ENCODE results near the gene CYP8B1. TPM values are rescaled to one million over a fixed set of nuclear protein-coding genes. Genes with fewer than 3 reads are reported as not detected.

CYP8B1 gene
- total and polyA plus RNA-seq, 7 experiments from 2014 or later = not detected

GRCh38 chr3:42830437-42831320 is 45.0 kb downstream of the CYP8B1 start:
- ChIA-PET CTCF (interaction anchor here (0.7 to 1.7 kb wide), 8 partner anchors 9 to 295 kb away, joined by 3 to 5 read pairs (median 3); partner anchors contain the start of gene HIGD1A), POLR2A (interaction anchor here (0.5 to 0.7 kb wide), 2 partner anchors 84 to 971 kb away, joined by 3 to 4 read pairs; no protein-coding TSS in a partner anchor)
- Mint-ChIP-seq H3K27ac (peak overlapping the region in 1 of 9 donors; percentile 6), H3K4me3 (no peak overlapping the region), H3K27me3 (peaks cover 0 to 24% (median 4%) of the 10 kb centered on the region in 5 donors), H3K4me1 (peaks cover 0 to 14% (median 5%) of the 10 kb centered on the region in 7 donors), H3K9me3 (no peaks in the 10 kb centered on the region), H3K36me3 (peaks cover 0 to 5% (median 0%) of the 10 kb centered on the region in 5 donors)
- peak in 5 of 9 donors; percentile 6 to 13 (median 7) for DNase-seq
- ATAC-seq = no peak
- Histone ChIP-seq H3K9me3 (ENCODE audit: control insufficient read depth in 2 of 3, low read length in 3 of 3) (no peaks in the 10 kb centered on the region), H3K4me1 (ENCODE audit: control insufficient read depth in 2 of 2, insufficient read depth in 2 of 2, low read length in 2 of 2) (no peaks in the 10 kb centered on the region), H3K27ac (ENCODE audit: low read depth, low read length) (no peak overlapping the region), H3K4me3 (ENCODE audit: low read length) (no peak overlapping the region), H3K27me3 (ENCODE audit: control insufficient read depth in 2 of 2, insufficient read depth in 2 of 2, low read length in 2 of 2) (no peaks in the 10 kb centered on the region), H3K36me3 (ENCODE audit: control insufficient read depth in 2 of 3, insufficient read depth in 3 of 3, low read length in 3 of 3) (no peaks in the 10 kb centered on the region)
- intact Hi-C loops (cut with micrococcal nuclease) = loop anchor here (1.0 to 5.0 kb wide), 5 partner anchors 26 to 1367 kb away; partner anchors contain the start of gene HIGD1A (in 2 of the 2)

GRCh38 chr3:42829628-42830436 is 45.8 kb downstream of the CYP8B1 start:
- intact Hi-C loops (cut with micrococcal nuclease) = loop anchor here (2.0 to 5.0 kb wide), 3 partner anchors 25 to 1367 kb away; partner anchors contain the start of gene HIGD1A (in 2 of the 2)
- H3K9me3 ChIP-seq (ENCODE audit: control insufficient read depth in 2 of 3, low read length in 3 of 3) = no peaks in the 10 kb centered on the region
- no peak for DNase-seq
- POLR2A ChIA-PET = no interaction called here
- H3K27me3 Mint-ChIP-seq = peaks cover 0 to 30% (median 0%) of the 10 kb centered on the region in 5 donors
- peaks cover 0 to 14% (median 5%) of the 10 kb centered on the region in 7 donors for H3K4me1 Mint-ChIP-seq
- no peak for ATAC-seq
- H3K4me3 ChIP-seq (ENCODE audit: low read length) = no peak overlapping the region
- H3K4me3 Mint-ChIP-seq = no peak overlapping the region
- H3K27me3 ChIP-seq (ENCODE audit: control insufficient read depth in 2 of 2, insufficient read depth in 2 of 2, low read length in 2 of 2) = no peaks in the 10 kb centered on the region
- no peaks in the 10 kb centered on the region for H3K4me1 ChIP-seq (ENCODE audit: control insufficient read depth in 2 of 2, insufficient read depth in 2 of 2, low read length in 2 of 2)
- CTCF ChIA-PET = interaction anchor here (1.0 to 1.2 kb wide), 2 partner anchors 12 to 48 kb away, joined by 3 read pairs; no protein-coding TSS in a partner anchor
- H3K27ac ChIP-seq (ENCODE audit: low read depth, low read length) = no peak overlapping the region
- no peaks in the 10 kb centered on the region for H3K9me3 Mint-ChIP-seq
- H3K36me3 ChIP-seq (ENCODE audit: control insufficient read depth in 2 of 3, insufficient read depth in 3 of 3, low read length in 3 of 3) = no peaks in the 10 kb centered on the region
- H3K27ac Mint-ChIP-seq = no peak overlapping the region
- peaks cover 0 to 5% (median 0%) of the 10 kb centered on the region in 5 donors for H3K36me3 Mint-ChIP-seq

- Mint-ChIP-seq H3K27me3 (peaks cover 0 to 30% (median 0%) of the 10 kb centered on the region in 5 donors), H3K4me3 (no peak overlapping the region), H3K27ac (no peak overlapping the region), H3K4me1 (peaks cover 0 to 14% (median 5%) of the 10 kb centered on the region in 7 donors), H3K9me3 (no peaks in the 10 kb centered on the region), H3K36me3 (peaks cover 0 to 5% (median 0%) of the 10 kb centered on the region in 5 donors)
- DNase-seq = no peak
- Histone ChIP-seq H3K27ac (ENCODE audit: low read depth, low read length) (no peak overlapping the region), H3K9me3 (ENCODE audit: control insufficient read depth in 2 of 3, low read length in 3 of 3) (no peaks in the 10 kb centered on the region), H3K4me3 (ENCODE audit: low read length) (no peak overlapping the region), H3K27me3 (ENCODE audit: control insufficient read depth in 2 of 2, insufficient read depth in 2 of 2, low read length in 2 of 2) (no peaks in the 10 kb centered on the region), H3K4me1 (ENCODE audit: control insufficient read depth in 2 of 2, insufficient read depth in 2 of 2, low read length in 2 of 2) (no peaks in the 10 kb centered on the region), H3K36me3 (ENCODE audit: control insufficient read depth in 2 of 3, insufficient read depth in 3 of 3, low read length in 3 of 3) (no peaks in the 10 kb centered on the region)
- CTCF ChIA-PET = interaction anchor here (0.5 to 1.2 kb wide), 4 partner anchors 12 to 857 kb away, joined by 3 to 7 read pairs (median 4); no protein-coding TSS in a partner anchor
- intact Hi-C loops (cut with micrococcal nuclease) = no loop called here
- POLR2A ChIA-PET = no interaction called here
- no peak for ATAC-seq
These were observed 46.5 kb downstream of the CYP8B1 start for GRCh38 chr3:42829083-42829627.

DNA sequence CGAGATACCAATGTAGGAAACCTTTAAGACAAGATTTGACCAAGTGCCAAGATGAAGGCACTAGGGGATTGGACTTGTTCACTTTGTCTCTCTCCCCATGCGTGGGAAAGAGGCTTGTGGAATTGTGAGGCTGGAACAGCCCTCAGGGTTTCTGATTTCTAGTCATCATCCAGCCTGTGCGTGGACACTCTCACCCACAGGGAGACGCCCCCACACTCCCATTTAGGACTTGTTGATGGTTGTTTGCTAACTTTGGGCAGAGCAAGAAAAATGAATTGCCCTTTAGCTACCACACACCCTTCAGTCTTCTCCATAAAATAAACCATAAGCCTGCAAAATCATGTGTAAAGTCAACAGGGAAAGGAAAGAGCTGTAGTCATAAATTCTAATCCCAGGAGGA is 48.0 kb downstream of the CYP8B1 start:
- peaks cover 0 to 14% (median 8%) of the 10 kb centered on the region in 7 donors for H3K4me1 Mint-ChIP-seq
- Histone ChIP-seq H3K36me3 (ENCODE audit: control insufficient read depth in 2 of 3, insufficient read depth in 3 of 3, low read length in 3 of 3) (no peaks in the 10 kb centered on the region), H3K27ac (ENCODE audit: low read depth, low read length) (no peak overlapping the region), H3K4me3 (ENCODE audit: low read length) (no peak overlapping the region), H3K4me1 (ENCODE audit: control insufficient read depth in 2 of 2, insufficient read depth in 2 of 2, low read length in 2 of 2) (no peaks in the 10 kb centered on the region), H3K9me3 (ENCODE audit: control insufficient read depth in 2 of 3, low read length in 3 of 3) (no peaks in the 10 kb centered on the region), H3K27me3 (ENCODE audit: control insufficient read depth in 2 of 2, insufficient read depth in 2 of 2, low read length in 2 of 2) (no peaks in the 10 kb centered on the region)
- no peak for DNase-seq
- no peak overlapping the region for H3K27ac Mint-ChIP-seq
- no peaks in the 10 kb centered on the region for H3K9me3 Mint-ChIP-seq
- CTCF ChIA-PET = no interaction called here
- peaks cover 0 to 30% (median 0%) of the 10 kb centered on the region in 5 donors for H3K27me3 Mint-ChIP-seq
- POLR2A ChIA-PET = no interaction called here
- H3K4me3 Mint-ChIP-seq = no peak overlapping the region
- H3K36me3 Mint-ChIP-seq = peaks cover 0 to 5% (median 0%) of the 10 kb centered on the region in 5 donors
- ATAC-seq = no peak
- intact Hi-C loops (cut with micrococcal nuclease) = no loop called here

DNA sequence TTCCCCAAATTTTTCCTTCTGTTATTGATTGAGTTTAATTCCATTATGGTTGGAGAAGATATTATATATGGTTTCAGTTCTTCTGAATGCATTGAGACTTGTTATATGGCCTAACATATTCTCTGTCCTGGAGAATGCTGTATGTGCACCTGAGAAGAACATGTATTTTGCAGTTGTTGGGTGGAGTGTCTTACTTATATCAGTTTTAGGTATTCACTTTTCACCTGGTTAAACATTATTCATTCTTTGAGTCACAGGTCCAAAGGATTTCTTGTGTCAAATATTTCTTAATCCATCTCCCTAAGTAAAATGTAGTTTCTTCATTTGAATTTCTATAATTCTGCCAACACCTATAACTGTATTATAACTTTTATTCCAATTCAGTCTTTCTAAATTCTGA is 48.7 kb downstream of the CYP8B1 start:
- POLR2A ChIA-PET = no interaction called here
- peaks cover 0 to 30% (median 0%) of the 10 kb centered on the region in 5 donors for H3K27me3 Mint-ChIP-seq
- no peak for ATAC-seq

DNA sequence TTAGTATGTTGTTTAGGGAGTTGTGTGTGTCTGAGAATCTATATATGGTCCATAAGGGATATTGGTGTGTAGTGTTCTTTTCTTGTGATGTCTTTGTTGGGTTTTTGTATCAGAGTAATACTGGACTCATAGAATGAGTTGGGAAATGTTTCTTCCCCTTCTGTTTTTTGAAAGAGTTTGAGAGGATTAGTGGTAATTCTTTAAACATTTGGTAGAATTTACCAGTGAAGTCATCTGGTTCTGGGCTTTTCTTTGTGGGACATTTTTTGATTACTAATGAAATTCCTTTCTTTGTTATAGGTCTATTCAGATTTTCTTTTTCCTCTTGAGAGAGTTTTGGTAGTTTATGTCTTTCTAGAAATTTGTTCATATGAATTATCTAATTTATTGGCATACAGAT is 49.5 kb downstream of the CYP8B1 start:
- Mint-ChIP-seq H3K36me3 (peaks cover 0 to 5% (median 0%) of the 10 kb centered on the region in 5 donors), H3K9me3 (no peaks in the 10 kb centered on the region), H3K4me1 (peaks cover 0 to 10% (median 2%) of the 10 kb centered on the region in 7 donors), H3K27me3 (peaks cover 0 to 30% (median 0%) of the 10 kb centered on the region in 5 donors), H3K4me3 (no peak overlapping the region), H3K27ac (no peak overlapping the region)
- ATAC-seq = no peak
- intact Hi-C loops (cut with micrococcal nuclease) = no loop called here
- H3K4me3 ChIP-seq (ENCODE audit: low read length) = no peak overlapping the region
- no peak overlapping the region for H3K27ac ChIP-seq (ENCODE audit: low read depth, low read length)
- H3K27me3 ChIP-seq (ENCODE audit: control insufficient read depth in 2 of 2, insufficient read depth in 2 of 2, low read length in 2 of 2) = no peaks in the 10 kb centered on the region
- H3K9me3 ChIP-seq (ENCODE audit: control insufficient read depth in 2 of 3, low read length in 3 of 3) = no peaks in the 10 kb centered on the region
- POLR2A ChIA-PET = no interaction called here
- H3K4me1 ChIP-seq (ENCODE audit: control insufficient read depth in 2 of 2, insufficient read depth in 2 of 2, low read length in 2 of 2) = no peaks in the 10 kb centered on the region
- H3K36me3 ChIP-seq (ENCODE audit: control insufficient read depth in 2 of 3, insufficient read depth in 3 of 3, low read length in 3 of 3) = no peaks in the 10 kb centered on the region
- DNase-seq = no peak
- CTCF ChIA-PET = no interaction called here

More for the DNA sequence above, 48.7 kb downstream of the CYP8B1 start:
- DNase-seq = no peak
- H3K36me3 ChIP-seq (ENCODE audit: control insufficient read depth in 2 of 3, insufficient read depth in 3 of 3, low read length in 3 of 3) = no peaks in the 10 kb centered on the region
- H3K9me3 ChIP-seq (ENCODE audit: control insufficient read depth in 2 of 3, low read length in 3 of 3) = no peaks in the 10 kb centered on the region
- peaks cover 0 to 14% (median 8%) of the 10 kb centered on the region in 7 donors for H3K4me1 Mint-ChIP-seq
- no peak overlapping the region for H3K4me3 Mint-ChIP-seq
- no peaks in the 10 kb centered on the region for H3K4me1 ChIP-seq (ENCODE audit: control insufficient read depth in 2 of 2, insufficient read depth in 2 of 2, low read length in 2 of 2)
- no peaks in the 10 kb centered on the region for H3K27me3 ChIP-seq (ENCODE audit: control insufficient read depth in 2 of 2, insufficient read depth in 2 of 2, low read length in 2 of 2)
- CTCF ChIA-PET = no interaction called here
- intact Hi-C loops (cut with micrococcal nuclease) = no loop called here
- no peak overlapping the region for H3K27ac Mint-ChIP-seq
- no peak overlapping the region for H3K4me3 ChIP-seq (ENCODE audit: low read length)
- H3K36me3 Mint-ChIP-seq = peaks cover 0 to 5% (median 0%) of the 10 kb centered on the region in 5 donors
- H3K27ac ChIP-seq (ENCODE audit: low read depth, low read length) = no peak overlapping the region
- no peaks in the 10 kb centered on the region for H3K9me3 Mint-ChIP-seq

All from naive thymus-derived CD4-positive, alpha-beta T cell (primary cell).